Astrocyte of the spinal cord (primary cell): Measurements from ENCODE around the gene UVRAG.

Source experiments
- DNase-seq: peaks from one replicate; pipeline ENCODE4 v3.0.0; 2011; ENCODE audit warnings: low read depth, low spot score
- H3K4me3 ChIP-seq: 2 replicates; pipeline ENCODE4 v1.5.1; 2011; ENCODE audit warnings: low read depth, mild to moderate bottlenecking, low read length, moderate library complexity
- CTCF ChIP-seq: IDR thresholded peaks from 2 replicates; pipeline ENCODE4 v1.5.1; 2012; ENCODE audit warnings: low read depth, mild to moderate bottlenecking, low read length, inconsistent platforms
- in situ Hi-C: cut with HindIII; loops from 2 replicates; pipeline ENCODE4 v1.10.0; 2017; ENCODE audit warnings: low sequenced_read_pairs

The UVRAG gene

DNA sequence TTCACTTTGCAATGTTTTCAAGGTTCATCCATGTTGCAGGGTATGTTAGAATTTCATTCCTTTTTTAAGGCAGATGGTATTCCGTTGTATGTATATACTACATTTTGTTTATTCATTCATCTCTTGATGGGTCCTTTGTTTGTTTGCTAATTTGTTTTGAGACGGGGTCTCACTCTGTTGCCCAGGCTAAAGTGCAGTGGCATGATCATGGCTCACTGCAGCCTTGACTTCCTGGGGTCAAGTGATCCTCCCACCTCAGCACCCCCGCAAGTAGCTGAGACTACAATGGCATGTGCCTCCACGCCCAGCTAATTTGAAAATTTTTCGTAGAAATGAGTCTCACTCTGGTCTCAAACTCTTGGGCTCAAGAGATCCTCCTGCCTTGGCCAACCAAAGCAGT lies 6.2 kb downstream of the UVRAG start:
- DNase-seq: no peak
- H3K4me3 ChIP-seq: no peak overlapping the region
- no peak for TF ChIP-seq CTCF
- in situ Hi-C loops: no loop called here

- in situ Hi-C loops: no loop called here
- no peak for DNase-seq
- TF ChIP-seq CTCF: no peak
- H3K4me3 ChIP-seq: no peak overlapping the region
Measured at GRCh38 chr11:75822541-75822940, 7.5 kb downstream of the UVRAG start.

DNA sequence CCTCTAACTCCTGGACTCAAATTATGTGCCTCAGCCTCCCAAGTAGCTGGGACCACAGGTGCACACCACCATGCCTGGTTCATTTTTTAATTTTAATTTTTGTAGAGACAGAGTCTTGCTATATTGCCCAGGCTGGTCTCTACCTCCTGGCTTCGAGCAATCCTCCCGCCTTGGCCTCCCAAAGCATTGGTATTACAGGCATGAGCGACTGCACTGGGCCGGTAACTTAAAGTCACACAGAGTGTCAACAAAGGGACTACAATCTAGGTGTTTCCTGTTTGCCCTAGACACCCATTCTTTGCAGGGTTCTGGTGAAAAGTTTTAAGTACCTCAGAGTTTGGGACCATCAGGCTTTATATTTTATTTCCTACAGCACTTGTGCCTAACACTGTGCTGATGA lies 8.4 kb downstream of the UVRAG start:
- no peak overlapping the region for H3K4me3 ChIP-seq
- in situ Hi-C loops: no loop called here

DNA sequence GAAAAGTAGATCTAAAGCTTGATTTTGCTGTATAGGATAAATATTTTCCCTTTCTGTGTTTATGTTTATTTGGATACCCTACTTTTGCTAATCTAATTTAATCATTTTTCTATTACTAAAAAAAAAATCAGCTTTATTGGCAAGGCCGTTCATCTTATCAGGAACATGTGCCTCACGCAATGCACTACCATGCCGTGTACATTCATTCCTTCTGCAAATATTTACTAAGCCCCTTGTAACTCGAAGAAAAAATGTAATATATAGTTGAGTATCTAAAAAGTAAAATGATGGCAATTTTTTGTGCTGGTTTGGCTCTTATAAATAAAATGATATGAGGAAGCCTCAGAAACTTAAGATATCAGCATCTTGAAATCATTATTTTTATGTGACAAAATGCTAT lies 8.9 kb downstream of the UVRAG start:
- TF ChIP-seq CTCF: no peak
- in situ Hi-C loops: no loop called here
- no peak for DNase-seq
- H3K4me3 ChIP-seq: no peak overlapping the region

More for the DNA sequence above, 8.4 kb downstream of the UVRAG start:
- TF ChIP-seq CTCF: no peak
- no peak for DNase-seq

- DNase-seq: no peak
- no peak overlapping the region for H3K4me3 ChIP-seq
- in situ Hi-C loops: no loop called here
- no peak for TF ChIP-seq CTCF
Measured at GRCh38 chr11:75826461-75827230, 11.6 kb downstream of the UVRAG start.

- TF ChIP-seq CTCF: no peak
- DNase-seq: no peak
- in situ Hi-C loops: no loop called here
- H3K4me3 ChIP-seq: no peak overlapping the region
Measured at GRCh38 chr11:75827562-75827961, 12.6 kb downstream of the UVRAG start.
